HG02943 (cell line): ENCODE results near the gene ATP6V1G1.

Source experiments
- ATAC-seq: cut with Tn5 transposase; IDR thresholded peaks from one replicate; pipeline ENCODE4 v1.9.1; 2021; ENCODE audit warnings: mild to moderate bottlenecking, low read depth, moderate library complexity; ENCODE audit not compliant: unreplicated experiment

The ATP6V1G1 gene

DNA sequence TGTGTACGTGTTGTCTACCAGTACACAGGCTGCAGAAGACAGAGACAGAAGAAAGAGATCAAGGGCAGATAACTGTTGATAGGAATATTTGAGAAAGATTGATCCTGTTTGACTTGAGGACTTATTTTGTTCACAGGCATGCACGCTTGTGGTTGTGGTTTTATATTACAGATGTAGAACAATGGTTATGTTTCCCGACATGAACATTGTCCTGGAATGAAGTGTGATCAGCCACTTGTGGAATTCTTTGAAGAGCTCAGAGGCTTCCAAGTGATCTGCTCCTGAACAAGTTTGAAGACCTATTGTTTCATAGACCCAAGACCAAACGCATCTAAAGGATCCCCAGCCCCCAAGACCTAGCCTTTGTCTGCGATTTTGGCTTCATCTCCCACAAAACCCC, 56.3 kb downstream of the ATP6V1G1 start:
- ATAC-seq = no peak
